GM12878 (cell line): ENCODE data around the gene KIFC1. TPM values are rescaled to one million over a fixed set of nuclear protein-coding genes. Genes with fewer than 3 reads are reported as not detected.

Experiments used
- ATAC-seq: fragments of 200-7000 bp; cut with Tn5 transposase; 3 replicates; pipeline ENCODE4 v1.9.1; 2020; ENCODE audit warnings: mild to moderate bottlenecking, moderate library complexity
- BruUV-seq: library from RNA; stranded (reverse); fragments of 400-500 nt; replicated peaks from 2 replicates; lab custom pipeline; 2021; lab: Mats Ljungman, UMichigan
- CTCF ChIA-PET: fragments of 300-600 bp; sonication (Branson Sonifier 250); formaldehyde crosslinking; extraction: SDS; loops from one replicate; lab custom pipeline; 2021; ENCODE audit warnings: inconsistent platforms; lab: Yijun Ruan, JAX
- POLR2A ChIA-PET: fragments of 350-600 bp; formaldehyde crosslinking; extraction: SDS; loops from one replicate; lab custom pipeline; 2021; ENCODE audit warnings: inconsistent platforms; lab: Charles Lee
- RAD21 ChIA-PET: fragments of 300-600 bp; sonication (Branson Sonifier 250); formaldehyde crosslinking; loops from one replicate; lab custom pipeline; 2023; ENCODE audit warnings: antibody characterized with exemption; ENCODE audit not compliant: unreplicated experiment; lab: Charles Lee
- SMC1A ChIA-PET: fragments of 300-600 bp; sonication (Branson Sonifier 250); formaldehyde crosslinking; loops from one replicate; lab custom pipeline; 2023; ENCODE audit not compliant: unreplicated experiment, uncharacterized antibody; lab: Charles Lee
- DNase-seq: peaks from one replicate; pipeline ENCODE4 v3.0.0-alpha.2; 2011; ENCODE audit warnings: low read depth, low spot score
- FAIRE-seq: peaks from 3 replicates; lab custom pipeline; 2011; peaks lifted over from hg19 to GRCh38; lab: Jason Lieb, UNC
- H2AFZ ChIP-seq: 2 replicates; pipeline ENCODE4 v1.6.0; 2011; ENCODE audit warnings: low read depth, low read length, control low read depth; ENCODE audit not compliant: control insufficient read depth
- H3K27ac ChIP-seq: 2 replicates; pipeline ENCODE4 v1.5.1; 2011; ENCODE audit warnings: control low read depth; ENCODE audit not compliant: control insufficient read depth, insufficient read depth
- H3K27me3 ChIP-seq, 2 experiments: replicated peaks in 1 of 2; 2 replicates each; pipeline versions ENCODE4 v1.6.0 to v1.6.1; 2011; ENCODE audit warnings: low read length in 1 of 2; ENCODE audit not compliant: control insufficient read depth in 2 of 2, insufficient read depth in 2 of 2
- H3K36me3 ChIP-seq, 2 experiments: 2 replicates each; pipeline ENCODE4 v1.5.1; 2011; ENCODE audit warnings: low read length in 1 of 2; ENCODE audit not compliant: control insufficient read depth in 2 of 2, insufficient read depth in 2 of 2
- H3K4me1 ChIP-seq: 2 replicates; pipeline ENCODE4 v1.6.1; 2011; ENCODE audit warnings: mild to moderate bottlenecking, low read length, moderate library complexity, mixed read lengths; ENCODE audit not compliant: control insufficient read depth, insufficient read depth
- H3K4me2 ChIP-seq: 2 replicates; pipeline ENCODE4 v1.6.0; 2011; ENCODE audit warnings: control low read depth; ENCODE audit not compliant: control insufficient read depth, insufficient read depth
- H3K4me3 ChIP-seq: fragments of 200-600 bp; sonication (generic); 2 replicates; pipeline ENCODE4 v1.5.1; 2016
- H3K79me2 ChIP-seq: 2 replicates; pipeline ENCODE4 v1.6.0; 2011; ENCODE audit warnings: low read length; ENCODE audit not compliant: control insufficient read depth, insufficient read depth
- H3K9ac ChIP-seq: 2 replicates; pipeline ENCODE4 v1.8.0; 2011; ENCODE audit warnings: low read length, control low read depth, mixed read lengths; ENCODE audit not compliant: control insufficient read depth, insufficient read depth
- H3K9me3 ChIP-seq: replicated peaks from 3 replicates; pipeline ENCODE4 v1.5.1; 2011; ENCODE audit warnings: mild to moderate bottlenecking, low read length; ENCODE audit not compliant: control insufficient read depth, insufficient read depth
- H4K20me1 ChIP-seq: 2 replicates; pipeline ENCODE4 v1.6.0; 2011; ENCODE audit not compliant: control insufficient read depth, insufficient read depth
- ATF7 ChIP-seq: fragments of 450-650 bp; IDR thresholded peaks from 2 replicates; pipeline ENCODE4 v1.6.1; 2016; ENCODE audit warnings: low read depth, mild to moderate bottlenecking
- EGR1 ChIP-seq, 2 experiments: IDR thresholded peaks; 1 replicate in 1 of 2; 2 replicates in 1 of 2; pipeline ENCODE4 v1.6.1; 2011 to 2012; ENCODE audit warnings: low read depth in 2 of 2, low read length in 2 of 2, borderline replicate concordance in 1 of 2, mild to moderate bottlenecking in 1 of 2, moderate library complexity in 1 of 2
- IKZF2 ChIP-seq, 2 experiments: fragments of 450-650 bp; IDR thresholded peaks; 2 replicates each; pipeline ENCODE4 v1.6.1; 2017; ENCODE audit warnings: mild to moderate bottlenecking in 2 of 2, moderate library complexity in 2 of 2
- KAT2A ChIP-seq: conservative IDR thresholded peaks from 2 replicates; pipeline ENCODE4 v1.6.1; 2011; ENCODE audit warnings: low read depth, low read length; ENCODE audit not compliant: control insufficient read depth
- KDM1A ChIP-seq: fragments of 200-600 bp; sonication (generic); IDR thresholded peaks from 2 replicates; pipeline ENCODE4 v1.6.1; 2016; ENCODE audit warnings: borderline replicate concordance
- MYC ChIP-seq: IDR thresholded peaks from 2 replicates; pipeline ENCODE4 v1.6.1; 2011; ENCODE audit warnings: mild to moderate bottlenecking, low read length, moderate library complexity, inconsistent platforms; ENCODE audit not compliant: insufficient read depth, insufficient replicate concordance, insufficient read length, severe bottlenecking
- NBN ChIP-seq: fragments of 450-650 bp; IDR thresholded peaks from 2 replicates; pipeline ENCODE4 v1.6.1; 2016
- SMAD1 ChIP-seq: fragments of 450-650 bp; IDR thresholded peaks from 2 replicates; pipeline ENCODE4 v1.6.1; 2018; ENCODE audit warnings: mild to moderate bottlenecking, low read depth; ENCODE audit not compliant: partially characterized antibody
- SMARCA5 ChIP-seq: fragments of 450-650 bp; IDR thresholded peaks from 2 replicates; pipeline ENCODE4 v1.6.1; 2017; ENCODE audit warnings: mild to moderate bottlenecking
- TARDBP ChIP-seq: IDR thresholded peaks from 2 replicates; pipeline ENCODE4 v1.6.1; 2016; ENCODE audit warnings: borderline replicate concordance
- WGBS: methylation state at CpG from one replicate; pipeline ENCODE4 v1.1.6; 2016; ENCODE audit warnings: low lambda C conversion rate; ENCODE audit not compliant: insufficient replicate concordance, insufficient coverage; ENCODE audit errors: missing lambda C conversion rate; 5-methylcytosine and 5-hydroxymethylcytosine counted together
- in situ Hi-C: fragments of 300-500 bp; cut with MboI; formaldehyde crosslinking; loops from 9 replicates; pipeline ENCODE4 v1.14.3; 2018; ENCODE audit warnings: mixed read lengths
- intact Hi-C: fragments of 100-400 bp; cut with micrococcal nuclease; formaldehyde crosslinking; loops from one replicate; pipeline ENCODE4 v1.14.2; 2022; ENCODE audit not compliant: unreplicated experiment
- polyA plus RNA-seq, 11 experiments: library from polyadenylated mRNA; depleted of rRNA in 4 of 11; unstranded in 6 of 11; stranded (reverse) in 5 of 11; fragments of >200 nt; fragmentation: Nextera tagmentation in 4 of 11; fragmentation: Illumina TruSeq in 1 of 11; extraction: Ambion mirVana in 4 of 11; extraction: Trizol in 1 of 11; gene quantifications; 1 replicate in 1 of 11; 2 replicates in 10 of 11; pipeline versions ENCODE4 v1.2.1 to v1.2.3, GENCODE V29; 2011 to 2016; ENCODE audit warnings: inconsistent platforms in 2 of 11, missing spikeins in 2 of 11, low read depth in 1 of 11
- total RNA-seq, 4 experiments: library from RNA; depleted of rRNA in 3 of 4; stranded (reverse); fragments of >200 nt in 3 of 4; fragmentation: Illumina TruSeq in 1 of 4; extraction: Trizol in 1 of 4; gene quantifications; 2 replicates each; pipeline versions ENCODE4 v1.2.1 to v1.2.3, GENCODE V29; 2013 to 2021
- TF ChIP-seq, protein P1 (sequence below): fragments of 450-650 bp; IDR thresholded peaks from 2 replicates; pipeline ENCODE4 v1.6.1; 2017; ENCODE audit warnings: mild to moderate bottlenecking, moderate library complexity
- TF ChIP-seq, protein P2 (sequence below): fragments of 450-650 bp; IDR thresholded peaks from 2 replicates; pipeline ENCODE4 v1.6.1; 2016; ENCODE audit warnings: mild to moderate bottlenecking
- TF ChIP-seq, protein P3 (sequence below): fragments of 450-650 bp; IDR thresholded peaks from 2 replicates; pipeline ENCODE4 v1.6.1; 2017; ENCODE audit warnings: mild to moderate bottlenecking
- TF ChIP-seq, protein P4 (sequence below): fragments of 450-650 bp; formaldehyde crosslinking; IDR thresholded peaks from 2 replicates; pipeline ENCODE4 v1.4.0; 2020; ENCODE audit warnings: mild to moderate bottlenecking, moderate library complexity

The KIFC1 gene
- total and polyA plus RNA-seq, 10 of the 15 experiments (the other 5 are each of a cell fraction or from before 2014, with no cell fraction given), result 1.8 to 87.4 (median 54.4) TPM

DNA sequence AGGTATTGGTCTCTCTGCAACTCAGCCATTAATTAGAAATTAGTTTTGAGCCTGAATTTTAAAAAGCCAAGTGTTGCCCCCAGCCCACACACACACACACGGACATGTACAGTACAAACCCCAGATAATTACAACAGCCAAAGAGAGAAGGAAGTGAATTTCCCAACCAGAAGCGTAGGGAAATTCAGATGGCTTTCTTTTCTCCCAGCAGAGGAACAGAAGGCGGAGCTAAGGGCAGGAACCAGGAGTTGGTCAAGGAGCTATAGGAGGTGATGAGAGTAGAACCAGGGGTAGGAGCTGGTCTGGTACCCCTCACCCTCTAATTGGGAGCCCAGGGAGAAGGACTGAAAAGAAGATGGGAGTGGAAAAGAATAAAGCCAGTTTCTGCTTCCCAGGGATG, 58.8 kb downstream of the KIFC1 start:
- no peaks in the 10 kb centered on the region for H3K27me3 ChIP-seq
- ChIA-PET SMC1A (no interaction called here), RAD21 (no interaction called here), POLR2A (interaction anchor here (1.4 kb wide), 1 partner anchor 14 kb away, joined by 4 read pairs; no protein-coding TSS in a partner anchor), CTCF (interaction anchor here (1.0 to 1.5 kb wide), 2 partner anchors 9 to 17 kb away, joined by 3 to 4 read pairs; no protein-coding TSS in a partner anchor)
- H3K36me3 ChIP-seq, result peaks cover 0 to 7% of the 10 kb centered on the region in 2 experiments; a peak in 2 of 4 replicates
- no peaks in the 10 kb centered on the region for H4K20me1 ChIP-seq
- intact Hi-C loops, result no loop called here
- H3K9ac ChIP-seq, result no peak overlapping the region
- no peak overlapping the region for H2AFZ ChIP-seq
- in situ Hi-C loops, result no loop called here
- peaks cover 3% of the 10 kb centered on the region; the same call in 1 of the 2 replicates for H3K4me1 ChIP-seq
- DNase-seq, result no peak
- peaks cover 15% of the 10 kb centered on the region for H3K79me2 ChIP-seq
- H3K9me3 ChIP-seq, result no peaks in the 10 kb centered on the region
- no peak overlapping the region for H3K27ac ChIP-seq
- no TSS peak for BruUV-seq
- FAIRE-seq, result no peak
- WGBS, result 92% methylated on average over 3 of the region's 3 CpGs
- H3K4me3 ChIP-seq, result no peak overlapping the region
- no peak overlapping the region for H3K4me2 ChIP-seq
- ATAC-seq, result no peak
- TF ChIP-seq KAT2A, result no peak
- TF ChIP-seq, protein P1, sequence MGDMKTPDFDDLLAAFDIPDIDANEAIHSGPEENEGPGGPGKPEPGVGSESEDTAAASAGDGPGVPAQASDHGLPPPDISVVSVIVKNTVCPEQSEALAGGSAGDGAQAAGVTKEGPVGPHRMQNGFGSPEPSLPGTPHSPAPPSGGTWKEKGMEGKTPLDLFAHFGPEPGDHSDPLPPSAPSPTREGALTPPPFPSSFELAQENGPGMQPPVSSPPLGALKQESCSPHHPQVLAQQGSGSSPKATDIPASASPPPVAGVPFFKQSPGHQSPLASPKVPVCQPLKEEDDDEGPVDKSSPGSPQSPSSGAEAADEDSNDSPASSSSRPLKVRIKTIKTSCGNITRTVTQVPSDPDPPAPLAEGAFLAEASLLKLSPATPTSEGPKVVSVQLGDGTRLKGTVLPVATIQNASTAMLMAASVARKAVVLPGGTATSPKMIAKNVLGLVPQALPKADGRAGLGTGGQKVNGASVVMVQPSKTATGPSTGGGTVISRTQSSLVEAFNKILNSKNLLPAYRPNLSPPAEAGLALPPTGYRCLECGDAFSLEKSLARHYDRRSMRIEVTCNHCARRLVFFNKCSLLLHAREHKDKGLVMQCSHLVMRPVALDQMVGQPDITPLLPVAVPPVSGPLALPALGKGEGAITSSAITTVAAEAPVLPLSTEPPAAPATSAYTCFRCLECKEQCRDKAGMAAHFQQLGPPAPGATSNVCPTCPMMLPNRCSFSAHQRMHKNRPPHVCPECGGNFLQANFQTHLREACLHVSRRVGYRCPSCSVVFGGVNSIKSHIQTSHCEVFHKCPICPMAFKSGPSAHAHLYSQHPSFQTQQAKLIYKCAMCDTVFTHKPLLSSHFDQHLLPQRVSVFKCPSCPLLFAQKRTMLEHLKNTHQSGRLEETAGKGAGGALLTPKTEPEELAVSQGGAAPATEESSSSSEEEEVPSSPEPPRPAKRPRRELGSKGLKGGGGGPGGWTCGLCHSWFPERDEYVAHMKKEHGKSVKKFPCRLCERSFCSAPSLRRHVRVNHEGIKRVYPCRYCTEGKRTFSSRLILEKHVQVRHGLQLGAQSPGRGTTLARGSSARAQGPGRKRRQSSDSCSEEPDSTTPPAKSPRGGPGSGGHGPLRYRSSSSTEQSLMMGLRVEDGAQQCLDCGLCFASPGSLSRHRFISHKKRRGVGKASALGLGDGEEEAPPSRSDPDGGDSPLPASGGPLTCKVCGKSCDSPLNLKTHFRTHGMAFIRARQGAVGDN, result no peak
- TF ChIP-seq TARDBP, result no peak
- TF ChIP-seq MYC, result no peak
- TF ChIP-seq, protein P2, sequence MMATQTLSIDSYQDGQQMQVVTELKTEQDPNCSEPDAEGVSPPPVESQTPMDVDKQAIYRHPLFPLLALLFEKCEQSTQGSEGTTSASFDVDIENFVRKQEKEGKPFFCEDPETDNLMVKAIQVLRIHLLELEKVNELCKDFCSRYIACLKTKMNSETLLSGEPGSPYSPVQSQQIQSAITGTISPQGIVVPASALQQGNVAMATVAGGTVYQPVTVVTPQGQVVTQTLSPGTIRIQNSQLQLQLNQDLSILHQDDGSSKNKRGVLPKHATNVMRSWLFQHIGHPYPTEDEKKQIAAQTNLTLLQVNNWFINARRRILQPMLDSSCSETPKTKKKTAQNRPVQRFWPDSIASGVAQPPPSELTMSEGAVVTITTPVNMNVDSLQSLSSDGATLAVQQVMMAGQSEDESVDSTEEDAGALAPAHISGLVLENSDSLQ, result no peak
- TF ChIP-seq NBN, result no peak
- TF ChIP-seq, protein P3, sequence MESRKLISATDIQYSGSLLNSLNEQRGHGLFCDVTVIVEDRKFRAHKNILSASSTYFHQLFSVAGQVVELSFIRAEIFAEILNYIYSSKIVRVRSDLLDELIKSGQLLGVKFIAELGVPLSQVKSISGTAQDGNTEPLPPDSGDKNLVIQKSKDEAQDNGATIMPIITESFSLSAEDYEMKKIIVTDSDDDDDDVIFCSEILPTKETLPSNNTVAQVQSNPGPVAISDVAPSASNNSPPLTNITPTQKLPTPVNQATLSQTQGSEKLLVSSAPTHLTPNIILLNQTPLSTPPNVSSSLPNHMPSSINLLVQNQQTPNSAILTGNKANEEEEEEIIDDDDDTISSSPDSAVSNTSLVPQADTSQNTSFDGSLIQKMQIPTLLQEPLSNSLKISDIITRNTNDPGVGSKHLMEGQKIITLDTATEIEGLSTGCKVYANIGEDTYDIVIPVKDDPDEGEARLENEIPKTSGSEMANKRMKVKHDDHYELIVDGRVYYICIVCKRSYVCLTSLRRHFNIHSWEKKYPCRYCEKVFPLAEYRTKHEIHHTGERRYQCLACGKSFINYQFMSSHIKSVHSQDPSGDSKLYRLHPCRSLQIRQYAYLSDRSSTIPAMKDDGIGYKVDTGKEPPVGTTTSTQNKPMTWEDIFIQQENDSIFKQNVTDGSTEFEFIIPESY, result no peak
- no peak for TF ChIP-seq IKZF2 (IDR thresholded peaks at IDR 0.05)
- TF ChIP-seq SMAD1, result no peak
- TF ChIP-seq SMARCA5, result no peak
- no peak for TF ChIP-seq KDM1A
- TF ChIP-seq, protein P4, sequence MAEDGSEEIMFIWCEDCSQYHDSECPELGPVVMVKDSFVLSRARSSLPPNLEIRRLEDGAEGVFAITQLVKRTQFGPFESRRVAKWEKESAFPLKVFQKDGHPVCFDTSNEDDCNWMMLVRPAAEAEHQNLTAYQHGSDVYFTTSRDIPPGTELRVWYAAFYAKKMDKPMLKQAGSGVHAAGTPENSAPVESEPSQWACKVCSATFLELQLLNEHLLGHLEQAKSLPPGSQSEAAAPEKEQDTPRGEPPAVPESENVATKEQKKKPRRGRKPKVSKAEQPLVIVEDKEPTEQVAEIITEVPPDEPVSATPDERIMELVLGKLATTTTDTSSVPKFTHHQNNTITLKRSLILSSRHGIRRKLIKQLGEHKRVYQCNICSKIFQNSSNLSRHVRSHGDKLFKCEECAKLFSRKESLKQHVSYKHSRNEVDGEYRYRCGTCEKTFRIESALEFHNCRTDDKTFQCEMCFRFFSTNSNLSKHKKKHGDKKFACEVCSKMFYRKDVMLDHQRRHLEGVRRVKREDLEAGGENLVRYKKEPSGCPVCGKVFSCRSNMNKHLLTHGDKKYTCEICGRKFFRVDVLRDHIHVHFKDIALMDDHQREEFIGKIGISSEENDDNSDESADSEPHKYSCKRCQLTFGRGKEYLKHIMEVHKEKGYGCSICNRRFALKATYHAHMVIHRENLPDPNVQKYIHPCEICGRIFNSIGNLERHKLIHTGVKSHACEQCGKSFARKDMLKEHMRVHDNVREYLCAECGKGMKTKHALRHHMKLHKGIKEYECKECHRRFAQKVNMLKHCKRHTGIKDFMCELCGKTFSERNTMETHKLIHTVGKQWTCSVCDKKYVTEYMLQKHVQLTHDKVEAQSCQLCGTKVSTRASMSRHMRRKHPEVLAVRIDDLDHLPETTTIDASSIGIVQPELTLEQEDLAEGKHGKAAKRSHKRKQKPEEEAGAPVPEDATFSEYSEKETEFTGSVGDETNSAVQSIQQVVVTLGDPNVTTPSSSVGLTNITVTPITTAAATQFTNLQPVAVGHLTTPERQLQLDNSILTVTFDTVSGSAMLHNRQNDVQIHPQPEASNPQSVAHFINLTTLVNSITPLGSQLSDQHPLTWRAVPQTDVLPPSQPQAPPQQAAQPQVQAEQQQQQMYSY (CRISPR knock-in tag), result no peak
- no peak for TF ChIP-seq ATF7
- no peak for TF ChIP-seq EGR1 (IDR thresholded peaks at IDR 0.05; ENCODE audit: borderline replicate concordance in 1 of 2, low read depth in 2 of 2, low read length in 2 of 2)
